Prostate gland (tissue), 2 donors: ENCODE results near the gene KRT75.

Experiments used
- POLR2A ChIP-seq: fragments of 450-650 bp; IDR thresholded peaks from one replicate; pipeline ENCODE4 v1.6.1; 2016; ENCODE audit warnings: antibody characterized with exemption, mild to moderate bottlenecking
- POLR2AphosphoS5 ChIP-seq: sonication (generic); formaldehyde crosslinking; IDR thresholded peaks from one replicate; pipeline ENCODE4 v1.6.1; 2017; ENCODE audit warnings: antibody characterized with exemption
- TF ChIP-seq, protein P1 (sequence below), 4 experiments: fragments of 200-600 bp in 2 of 4; fragments of 450-650 bp in 2 of 4; sonication (generic) in 2 of 4; IDR thresholded peaks; 1 replicate in 3 of 4; 2 replicates in 1 of 4; pipeline ENCODE4 v1.5.1; 2016 to 2019; ENCODE audit warnings: antibody characterized with exemption in 4 of 4, mild to moderate bottlenecking in 2 of 4, moderate library complexity in 2 of 4

- no peak for TF ChIP-seq POLR2AphosphoS5
- TF ChIP-seq POLR2A, result no peak
- TF ChIP-seq, protein P1, sequence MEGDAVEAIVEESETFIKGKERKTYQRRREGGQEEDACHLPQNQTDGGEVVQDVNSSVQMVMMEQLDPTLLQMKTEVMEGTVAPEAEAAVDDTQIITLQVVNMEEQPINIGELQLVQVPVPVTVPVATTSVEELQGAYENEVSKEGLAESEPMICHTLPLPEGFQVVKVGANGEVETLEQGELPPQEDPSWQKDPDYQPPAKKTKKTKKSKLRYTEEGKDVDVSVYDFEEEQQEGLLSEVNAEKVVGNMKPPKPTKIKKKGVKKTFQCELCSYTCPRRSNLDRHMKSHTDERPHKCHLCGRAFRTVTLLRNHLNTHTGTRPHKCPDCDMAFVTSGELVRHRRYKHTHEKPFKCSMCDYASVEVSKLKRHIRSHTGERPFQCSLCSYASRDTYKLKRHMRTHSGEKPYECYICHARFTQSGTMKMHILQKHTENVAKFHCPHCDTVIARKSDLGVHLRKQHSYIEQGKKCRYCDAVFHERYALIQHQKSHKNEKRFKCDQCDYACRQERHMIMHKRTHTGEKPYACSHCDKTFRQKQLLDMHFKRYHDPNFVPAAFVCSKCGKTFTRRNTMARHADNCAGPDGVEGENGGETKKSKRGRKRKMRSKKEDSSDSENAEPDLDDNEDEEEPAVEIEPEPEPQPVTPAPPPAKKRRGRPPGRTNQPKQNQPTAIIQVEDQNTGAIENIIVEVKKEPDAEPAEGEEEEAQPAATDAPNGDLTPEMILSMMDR (IDR thresholded peaks at IDR 0.05), result no peak
These were observed 31.2 kb downstream of the KRT75 start for GRCh38 chr12:52402873-52403540.
